GM12878 (cell line): ENCODE results near the gene EHD4.

Experiments used
- BHLHE40 ChIP-seq, 2 experiments: fragments of 450-650 bp in 1 of 2; IDR thresholded peaks; 2 replicates each; pipeline ENCODE4 v1.6.1; 2011 to 2017; ENCODE audit warnings: low read depth in 2 of 2, borderline replicate concordance in 1 of 2, improper control_type of control experiment in 1 of 2, low read length in 1 of 2, mild to moderate bottlenecking in 1 of 2
- CHD2 ChIP-seq: IDR thresholded peaks from 2 replicates; pipeline ENCODE4 v1.6.1; 2011; ENCODE audit warnings: low read depth, low read length, improper control_type of control experiment, borderline replicate concordance
- EP300 ChIP-seq, 2 experiments: fragments of 150-350 bp in 1 of 2; IDR thresholded peaks; 2 replicates each; pipeline ENCODE4 v1.6.1; 2011 to 2012; ENCODE audit warnings: low read depth in 2 of 2, low read length in 2 of 2, borderline replicate concordance in 1 of 2, improper control_type of control experiment in 1 of 2, inconsistent platforms in 1 of 2; ENCODE audit not compliant: control insufficient read depth in 1 of 2
- KAT2A ChIP-seq: conservative IDR thresholded peaks from 2 replicates; pipeline ENCODE4 v1.6.1; 2011; ENCODE audit warnings: low read depth, low read length; ENCODE audit not compliant: control insufficient read depth
- NFYB ChIP-seq: IDR thresholded peaks from 2 replicates; pipeline ENCODE4 v1.6.1; 2011; ENCODE audit warnings: low read depth, mild to moderate bottlenecking, low read length, improper control_type of control experiment, moderate library complexity; ENCODE audit not compliant: insufficient read depth
- RAD51 ChIP-seq: fragments of 450-650 bp; IDR thresholded peaks from 2 replicates; pipeline ENCODE4 v1.6.1; 2016; ENCODE audit warnings: moderate library complexity, mild to moderate bottlenecking, inconsistent platforms
- TF ChIP-seq, protein P1 (sequence below), 3 experiments: IDR thresholded peaks in 2 of 3; conservative IDR thresholded peaks in 1 of 3; 2 replicates each; pipeline ENCODE4 v1.5.1; 2011; ENCODE audit warnings: low read depth in 3 of 3, low read length in 3 of 3, mild to moderate bottlenecking in 3 of 3, control low read depth in 2 of 3, moderate library complexity in 2 of 3, inconsistent platforms in 1 of 3, mixed read lengths in 1 of 3; ENCODE audit not compliant: control insufficient read depth in 2 of 3, insufficient read depth in 1 of 3; ENCODE audit errors: extremely low read depth in 1 of 3
- TF ChIP-seq, protein P2 (sequence below): IDR thresholded peaks from 2 replicates; pipeline ENCODE4 v1.6.1; 2012; ENCODE audit warnings: mild to moderate bottlenecking, low read depth, low read length

DNA sequence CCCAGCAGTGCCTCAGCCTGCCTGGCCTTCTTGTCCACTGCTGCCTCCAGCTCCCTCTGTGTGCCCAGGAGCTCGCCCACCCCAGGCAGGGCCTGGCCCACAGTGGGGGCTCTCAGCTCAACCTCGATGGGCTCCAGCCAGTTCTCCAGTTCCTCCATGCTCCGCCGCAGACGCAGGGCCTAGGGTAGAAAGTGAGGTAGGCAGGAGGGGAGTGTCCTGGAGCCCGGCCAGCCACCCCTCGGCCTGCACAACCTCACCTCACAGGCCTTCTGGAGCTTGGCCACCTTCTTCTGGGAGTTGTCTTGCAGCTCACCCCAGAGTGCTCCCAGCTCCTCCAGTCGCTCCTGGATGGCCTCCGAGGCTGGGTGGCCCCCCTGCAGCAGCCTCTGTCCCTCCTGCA is 115.0 kb downstream of the EHD4 start:
- TF ChIP-seq, protein P1, sequence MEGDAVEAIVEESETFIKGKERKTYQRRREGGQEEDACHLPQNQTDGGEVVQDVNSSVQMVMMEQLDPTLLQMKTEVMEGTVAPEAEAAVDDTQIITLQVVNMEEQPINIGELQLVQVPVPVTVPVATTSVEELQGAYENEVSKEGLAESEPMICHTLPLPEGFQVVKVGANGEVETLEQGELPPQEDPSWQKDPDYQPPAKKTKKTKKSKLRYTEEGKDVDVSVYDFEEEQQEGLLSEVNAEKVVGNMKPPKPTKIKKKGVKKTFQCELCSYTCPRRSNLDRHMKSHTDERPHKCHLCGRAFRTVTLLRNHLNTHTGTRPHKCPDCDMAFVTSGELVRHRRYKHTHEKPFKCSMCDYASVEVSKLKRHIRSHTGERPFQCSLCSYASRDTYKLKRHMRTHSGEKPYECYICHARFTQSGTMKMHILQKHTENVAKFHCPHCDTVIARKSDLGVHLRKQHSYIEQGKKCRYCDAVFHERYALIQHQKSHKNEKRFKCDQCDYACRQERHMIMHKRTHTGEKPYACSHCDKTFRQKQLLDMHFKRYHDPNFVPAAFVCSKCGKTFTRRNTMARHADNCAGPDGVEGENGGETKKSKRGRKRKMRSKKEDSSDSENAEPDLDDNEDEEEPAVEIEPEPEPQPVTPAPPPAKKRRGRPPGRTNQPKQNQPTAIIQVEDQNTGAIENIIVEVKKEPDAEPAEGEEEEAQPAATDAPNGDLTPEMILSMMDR (IDR thresholded peaks at IDR 0.05 in 2 of 3, conservative IDR thresholded peaks at IDR 0.05 in 1 of 3; ENCODE audit: control insufficient read depth in 2 of 3, extremely low read depth in 1 of 3, insufficient read depth in 1 of 3, low read depth in 3 of 3, low read length in 3 of 3) = no peak
- no peak for TF ChIP-seq NFYB
- TF ChIP-seq RAD51 = no peak
- no peak for TF ChIP-seq KAT2A
- TF ChIP-seq CHD2 = no peak
- TF ChIP-seq BHLHE40 (IDR thresholded peaks at IDR 0.05; ENCODE audit: borderline replicate concordance in 1 of 2, low read depth in 2 of 2, low read length in 1 of 2) = no peak
- TF ChIP-seq EP300 (IDR thresholded peaks at IDR 0.05; ENCODE audit: borderline replicate concordance in 1 of 2, control insufficient read depth in 1 of 2, low read depth in 2 of 2, low read length in 2 of 2) = no peak
- TF ChIP-seq, protein P2, sequence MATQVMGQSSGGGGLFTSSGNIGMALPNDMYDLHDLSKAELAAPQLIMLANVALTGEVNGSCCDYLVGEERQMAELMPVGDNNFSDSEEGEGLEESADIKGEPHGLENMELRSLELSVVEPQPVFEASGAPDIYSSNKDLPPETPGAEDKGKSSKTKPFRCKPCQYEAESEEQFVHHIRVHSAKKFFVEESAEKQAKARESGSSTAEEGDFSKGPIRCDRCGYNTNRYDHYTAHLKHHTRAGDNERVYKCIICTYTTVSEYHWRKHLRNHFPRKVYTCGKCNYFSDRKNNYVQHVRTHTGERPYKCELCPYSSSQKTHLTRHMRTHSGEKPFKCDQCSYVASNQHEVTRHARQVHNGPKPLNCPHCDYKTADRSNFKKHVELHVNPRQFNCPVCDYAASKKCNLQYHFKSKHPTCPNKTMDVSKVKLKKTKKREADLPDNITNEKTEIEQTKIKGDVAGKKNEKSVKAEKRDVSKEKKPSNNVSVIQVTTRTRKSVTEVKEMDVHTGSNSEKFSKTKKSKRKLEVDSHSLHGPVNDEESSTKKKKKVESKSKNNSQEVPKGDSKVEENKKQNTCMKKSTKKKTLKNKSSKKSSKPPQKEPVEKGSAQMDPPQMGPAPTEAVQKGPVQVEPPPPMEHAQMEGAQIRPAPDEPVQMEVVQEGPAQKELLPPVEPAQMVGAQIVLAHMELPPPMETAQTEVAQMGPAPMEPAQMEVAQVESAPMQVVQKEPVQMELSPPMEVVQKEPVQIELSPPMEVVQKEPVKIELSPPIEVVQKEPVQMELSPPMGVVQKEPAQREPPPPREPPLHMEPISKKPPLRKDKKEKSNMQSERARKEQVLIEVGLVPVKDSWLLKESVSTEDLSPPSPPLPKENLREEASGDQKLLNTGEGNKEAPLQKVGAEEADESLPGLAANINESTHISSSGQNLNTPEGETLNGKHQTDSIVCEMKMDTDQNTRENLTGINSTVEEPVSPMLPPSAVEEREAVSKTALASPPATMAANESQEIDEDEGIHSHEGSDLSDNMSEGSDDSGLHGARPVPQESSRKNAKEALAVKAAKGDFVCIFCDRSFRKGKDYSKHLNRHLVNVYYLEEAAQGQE = no peak
